HepG2 (cell line): Measurements from ENCODE around the gene KLHL3. TPM values are rescaled to one million over a fixed set of nuclear protein-coding genes. Genes with fewer than 3 reads are reported as not detected.

Experiments used
- ATAC-seq: fragments of 200-7000 bp; cut with Tn5 transposase; 3 replicates; pipeline ENCODE4 v1.9.1; 2020; ENCODE audit warnings: mild to moderate bottlenecking, moderate library complexity
- BruUV-seq: library from RNA; stranded (reverse); fragments of 400-500 nt; replicated peaks from 2 replicates; lab custom pipeline; 2021; lab: Mats Ljungman, UMichigan
- CTCF ChIA-PET: fragments of 300-600 bp; formaldehyde crosslinking; extraction: SDS; loops from one replicate; lab custom pipeline; 2021; ENCODE audit warnings: low total read pairs, inconsistent platforms, low intra/inter-chr PET ratio; lab: Yijun Ruan, JAX
- POLR2A ChIA-PET: fragments of 350-600 bp; sonication (Branson Sonifier 250); formaldehyde crosslinking; loops from one replicate; lab custom pipeline; 2020; ENCODE audit warnings: antibody characterized with exemption, inconsistent platforms; lab: Yijun Ruan, JAX
- DNase-seq: peaks from one replicate; pipeline ENCODE4 v3.0.0-alpha.2; 2015; ENCODE audit warnings: low spot score
- FAIRE-seq: peaks from 3 replicates; lab custom pipeline; 2011; peaks lifted over from hg19 to GRCh38; lab: Jason Lieb, UNC
- H2AFZ ChIP-seq: one replicate; pipeline ENCODE4 v1.6.1; 2011; ENCODE audit warnings: low read length, inconsistent platforms
- H3K27ac ChIP-seq: fragments of 300-600 bp; 3 replicates; pipeline ENCODE4 v1.8.0; 2011; ENCODE audit warnings: mixed run types, mild to moderate bottlenecking, mixed read lengths, low read length, inconsistent platforms; ENCODE audit not compliant: insufficient read depth; ENCODE audit errors: extremely low read length
- H3K27me3 ChIP-seq, 2 experiments: fragments of 200-600 bp in 1 of 2; 2 replicates in 1 of 2; 3 replicates in 1 of 2; pipeline versions ENCODE4 v1.6.0 to v1.8.0; 2011; ENCODE audit warnings: low read length in 2 of 2, mild to moderate bottlenecking in 2 of 2, moderate library complexity in 2 of 2, inconsistent platforms in 1 of 2; ENCODE audit not compliant: insufficient read depth in 2 of 2, control insufficient read depth in 1 of 2
- H3K36me3 ChIP-seq, 2 experiments: fragments of 200-600 bp in 1 of 2; replicated peaks in 1 of 2; 2 replicates in 1 of 2; 3 replicates in 1 of 2; pipeline versions ENCODE4 v1.5.1 to v1.8.0; 2011; ENCODE audit warnings: low read length in 2 of 2, inconsistent platforms in 1 of 2; ENCODE audit not compliant: insufficient read depth in 2 of 2, control insufficient read depth in 1 of 2
- H3K4me1 ChIP-seq: 2 replicates; pipeline ENCODE4 v1.5.1; 2012; ENCODE audit warnings: low read length, inconsistent platforms; ENCODE audit not compliant: insufficient read depth
- H3K4me2 ChIP-seq: 2 replicates; pipeline ENCODE4 v1.6.0; 2011; ENCODE audit warnings: low read depth, low read length, inconsistent platforms
- H3K4me3 ChIP-seq, 3 experiments: fragments of 200-600 bp in 1 of 3; sonication (generic), shearing (Covaris generic) in 1 of 3; replicated peaks in 1 of 3; 2 replicates each; pipeline ENCODE4 v1.5.1; 2011 to 2016; ENCODE audit warnings: low read length in 3 of 3, inconsistent platforms in 2 of 3, low read depth in 2 of 3, mild to moderate bottlenecking in 2 of 3, control low read depth in 1 of 3, mixed read lengths in 1 of 3; ENCODE audit not compliant: insufficient read depth in 1 of 3
- H3K79me2 ChIP-seq: one replicate; pipeline ENCODE4 v1.6.1; 2011; ENCODE audit warnings: low read length, inconsistent platforms; ENCODE audit not compliant: insufficient read depth
- H3K9ac ChIP-seq: 2 replicates; pipeline ENCODE4 v1.6.0; 2011; ENCODE audit warnings: mild to moderate bottlenecking, low read depth, low read length, inconsistent platforms; ENCODE audit not compliant: insufficient read depth
- H3K9me3 ChIP-seq: 2 replicates; pipeline ENCODE4 v1.5.1; 2012; ENCODE audit warnings: mild to moderate bottlenecking, low read length
- H4K20me1 ChIP-seq: 2 replicates; pipeline ENCODE4 v1.6.0; 2011; ENCODE audit warnings: inconsistent platforms, mild to moderate bottlenecking, low read length, moderate library complexity; ENCODE audit not compliant: insufficient read depth
- CBX1 ChIP-seq: IDR thresholded peaks from one replicate; pipeline ENCODE4 v1.6.1; 2016; ENCODE audit warnings: antibody characterized with exemption, low read depth
- DMAP1 ChIP-seq: IDR thresholded peaks from 2 replicates; pipeline ENCODE4 v1.6.1; 2016
- EEA1 ChIP-seq: sonication (generic); formaldehyde crosslinking; IDR thresholded peaks from 2 replicates; pipeline ENCODE4 v1.5.1; 2020; ENCODE audit warnings: mild to moderate bottlenecking, missing genetic modification reagents, borderline replicate concordance
- ELF3 ChIP-seq: IDR thresholded peaks from 2 replicates; pipeline ENCODE4 v1.6.1; 2016; ENCODE audit warnings: missing genetic modification reagents, missing compliant biosample characterization
- FIP1L1 ChIP-seq: fragments of 200-400 bp; formaldehyde crosslinking; IDR thresholded peaks from 2 replicates; pipeline ENCODE4 v1.6.1; 2018; ENCODE audit warnings: low read depth, mild to moderate bottlenecking, low read length, moderate library complexity, borderline replicate concordance; ENCODE audit not compliant: insufficient read depth
- HMG20A ChIP-seq: IDR thresholded peaks from 2 replicates; pipeline ENCODE4 v1.6.1; 2016; ENCODE audit warnings: borderline replicate concordance
- KDM2A ChIP-seq: sonication (generic); formaldehyde crosslinking; IDR thresholded peaks from 2 replicates; pipeline ENCODE4 v1.4.0; 2020; ENCODE audit warnings: low read depth, missing genetic modification reagents, borderline replicate concordance
- LCORL ChIP-seq, 2 experiments: fragments of 450-650 bp in 1 of 2; sonication (generic) in 1 of 2; formaldehyde crosslinking in 1 of 2; IDR thresholded peaks; 2 replicates each; pipeline versions ENCODE4 v1.5.0 to v1.6.1; 2017 to 2020; ENCODE audit warnings: antibody characterized with exemption in 1 of 2, missing genetic modification reagents in 1 of 2
- NCOA1 ChIP-seq: sonication (generic); formaldehyde crosslinking; IDR thresholded peaks from 2 replicates; pipeline ENCODE4 v1.9.0; 2021; ENCODE audit warnings: missing genetic modification reagents
- ZNF138 ChIP-seq: sonication (generic); formaldehyde crosslinking; IDR thresholded peaks from 2 replicates; pipeline ENCODE4 v1.5.0; 2020; ENCODE audit warnings: mild to moderate bottlenecking, low read depth, missing genetic modification reagents
- ZNF510 ChIP-seq: sonication (generic); formaldehyde crosslinking; IDR thresholded peaks from 2 replicates; pipeline ENCODE4 v1.4.0; 2020; ENCODE audit warnings: low read depth, mild to moderate bottlenecking, missing genetic modification reagents
- WGBS: methylation state at CpG from one replicate; pipeline ENCODE4 v1.1.6; 2017; ENCODE audit warnings: low lambda C conversion rate; 5-methylcytosine and 5-hydroxymethylcytosine counted together
- in situ Hi-C: cut with HindIII; loops from 2 replicates; pipeline ENCODE4 v1.10.0; 2017; ENCODE audit warnings: low pct_unique_long_range_greater_than_20kb; ENCODE audit not compliant: extremely low pct_ligation_motif_present
- intact Hi-C: fragments of 100-400 bp; cut with micrococcal nuclease; formaldehyde crosslinking; loops from one replicate; pipeline ENCODE4 v1.10.0; 2022; ENCODE audit not compliant: unreplicated experiment
- polyA plus RNA-seq, 8 experiments: library from polyadenylated mRNA; depleted of rRNA in 3 of 8; stranded (reverse) in 7 of 8; unstranded in 1 of 8; fragments of >200 nt; fragmentation: Illumina TruSeq in 4 of 8; extraction: Trizol in 4 of 8; gene quantifications; 2 replicates each; pipeline versions ENCODE4 v1.2.1 to v1.2.3, GENCODE V29; 2011 to 2016; ENCODE audit warnings: low read depth in 4 of 8, missing spikeins in 1 of 8, mixed read lengths in 1 of 8; ENCODE audit not compliant: insufficient read depth in 1 of 8
- total RNA-seq, 5 experiments: library from RNA; depleted of rRNA; stranded (reverse); fragments of >200 nt; fragmentation: Illumina TruSeq; extraction: Trizol; gene quantifications; 2 replicates each; pipeline ENCODE4 v1.2.3, GENCODE V29; 2016; ENCODE audit warnings: low read depth in 1 of 5
- TF ChIP-seq, protein P1 (sequence below): sonication (generic); formaldehyde crosslinking; IDR thresholded peaks from 2 replicates; pipeline ENCODE4 v1.4.0; 2020; ENCODE audit warnings: mild to moderate bottlenecking, missing genetic modification reagents
- TF ChIP-seq, protein P2 (sequence below), 2 experiments: sonication (generic) in 1 of 2; formaldehyde crosslinking in 1 of 2; IDR thresholded peaks; 2 replicates each; pipeline versions ENCODE4 v1.5.1 to v1.6.1; 2011 to 2020; ENCODE audit warnings: borderline replicate concordance in 1 of 2, low read depth in 1 of 2, low read length in 1 of 2, mild to moderate bottlenecking in 1 of 2, missing genetic modification reagents in 1 of 2, moderate library complexity in 1 of 2

KLHL3 gene
- total and polyA plus RNA-seq, 2 of the 13 experiments (the other 11 are each of a cell fraction or from before 2014, with no cell fraction given): 0.02 to 0.08 TPM

GRCh38 chr5:137733006-137733405, 2.9 kb downstream of the KLHL3 start:
- Histone ChIP-seq H2AFZ (no peak overlapping the region), H3K27me3 (peaks cover 2 to 42% of the 10 kb centered on the region in 2 experiments; a peak in 4 of 5 replicates), H3K4me2 (no peak overlapping the region), H3K9me3 (no peaks in the 10 kb centered on the region), H3K36me3 (no peaks in the 10 kb centered on the region), H3K4me3 (no peak overlapping the region), H4K20me1 (no peaks in the 10 kb centered on the region), H3K79me2 (no peaks in the 10 kb centered on the region), H3K4me1 (peaks cover 20% of the 10 kb centered on the region), H3K9ac (no peak overlapping the region), H3K27ac (no peak overlapping the region)
- CTCF ChIA-PET: no interaction called here
- TF ChIP-seq ELF3 (no peak), HMG20A (no peak)
- POLR2A ChIA-PET: no interaction called here
- no peak for ATAC-seq
- no peak for DNase-seq
- no peak for FAIRE-seq
- BruUV-seq: no TSS peak
- intact Hi-C loops (no loop called here), in situ Hi-C loops (no loop called here)
- 42% methylated on average over 3 of the region's 3 CpGs for WGBS

- DNase-seq (no peak), FAIRE-seq (no peak), ATAC-seq (no peak)
- CTCF ChIA-PET: no interaction called here
- H3K27me3 ChIP-seq: peaks cover 2 to 33% of the 10 kb centered on the region in 2 experiments; a peak in 4 of 5 replicates
- 45% methylated on average over 3 of the region's 3 CpGs for WGBS
- no peak overlapping the region for H3K9ac ChIP-seq
- no peak overlapping the region for H2AFZ ChIP-seq
- H3K4me2 ChIP-seq: no peak overlapping the region
- BruUV-seq: no TSS peak
- POLR2A ChIA-PET: no interaction called here
- H3K36me3 ChIP-seq: no peaks in the 10 kb centered on the region
- H3K9me3 ChIP-seq: no peaks in the 10 kb centered on the region
- no peaks in the 10 kb centered on the region for H3K79me2 ChIP-seq
- no peaks in the 10 kb centered on the region for H4K20me1 ChIP-seq
- H3K27ac ChIP-seq: no peak overlapping the region
- intact Hi-C loops (no loop called here), in situ Hi-C loops (no loop called here)
- no peak overlapping the region for H3K4me3 ChIP-seq
- peaks cover 18% of the 10 kb centered on the region for H3K4me1 ChIP-seq
- TF ChIP-seq, protein P1, sequence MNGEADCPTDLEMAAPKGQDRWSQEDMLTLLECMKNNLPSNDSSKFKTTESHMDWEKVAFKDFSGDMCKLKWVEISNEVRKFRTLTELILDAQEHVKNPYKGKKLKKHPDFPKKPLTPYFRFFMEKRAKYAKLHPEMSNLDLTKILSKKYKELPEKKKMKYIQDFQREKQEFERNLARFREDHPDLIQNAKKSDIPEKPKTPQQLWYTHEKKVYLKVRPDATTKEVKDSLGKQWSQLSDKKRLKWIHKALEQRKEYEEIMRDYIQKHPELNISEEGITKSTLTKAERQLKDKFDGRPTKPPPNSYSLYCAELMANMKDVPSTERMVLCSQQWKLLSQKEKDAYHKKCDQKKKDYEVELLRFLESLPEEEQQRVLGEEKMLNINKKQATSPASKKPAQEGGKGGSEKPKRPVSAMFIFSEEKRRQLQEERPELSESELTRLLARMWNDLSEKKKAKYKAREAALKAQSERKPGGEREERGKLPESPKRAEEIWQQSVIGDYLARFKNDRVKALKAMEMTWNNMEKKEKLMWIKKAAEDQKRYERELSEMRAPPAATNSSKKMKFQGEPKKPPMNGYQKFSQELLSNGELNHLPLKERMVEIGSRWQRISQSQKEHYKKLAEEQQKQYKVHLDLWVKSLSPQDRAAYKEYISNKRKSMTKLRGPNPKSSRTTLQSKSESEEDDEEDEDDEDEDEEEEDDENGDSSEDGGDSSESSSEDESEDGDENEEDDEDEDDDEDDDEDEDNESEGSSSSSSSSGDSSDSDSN: no peak
- TF ChIP-seq, protein P2, sequence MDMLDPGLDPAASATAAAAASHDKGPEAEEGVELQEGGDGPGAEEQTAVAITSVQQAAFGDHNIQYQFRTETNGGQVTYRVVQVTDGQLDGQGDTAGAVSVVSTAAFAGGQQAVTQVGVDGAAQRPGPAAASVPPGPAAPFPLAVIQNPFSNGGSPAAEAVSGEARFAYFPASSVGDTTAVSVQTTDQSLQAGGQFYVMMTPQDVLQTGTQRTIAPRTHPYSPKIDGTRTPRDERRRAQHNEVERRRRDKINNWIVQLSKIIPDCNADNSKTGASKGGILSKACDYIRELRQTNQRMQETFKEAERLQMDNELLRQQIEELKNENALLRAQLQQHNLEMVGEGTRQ (IDR thresholded peaks at IDR 0.05; ENCODE audit: low read depth, low read length): no peak
- TF ChIP-seq, protein P2 (CRISPR knock-in tag; IDR thresholded peaks at IDR 0.05; ENCODE audit: borderline replicate concordance): no peak
- TF ChIP-seq EEA1 (CRISPR knock-in tag) (no peak), LCORL (IDR thresholded peaks at IDR 0.05) (no peak), LCORL (CRISPR knock-in tag; IDR thresholded peaks at IDR 0.05) (no peak), FIP1L1 (no peak), DMAP1 (CRISPR knock-in tag) (no peak), ZNF510 (CRISPR knock-in tag) (no peak), NCOA1 (CRISPR knock-in tag) (no peak), CBX1 (no peak), ZNF138 (CRISPR knock-in tag) (no peak), KDM2A (CRISPR knock-in tag) (no peak)
Measured at GRCh38 chr5:137731176-137731575, 4.7 kb downstream of the KLHL3 start.
